Measurements from ENCODE around the gene SELE.

The SELE gene

GRCh38 chr1:169681140-169681539 lies 52.7 kb downstream of the SELE start:
- no peak for DNase-seq

GRCh38 chr1:169680377-169681019 lies 53.4 kb downstream of the SELE start:
- no peak for DNase-seq

- DNase-seq, result no peak
Measured at GRCh38 chr1:169679692-169680091, 54.2 kb downstream of the SELE start.

- DNase-seq, result no peak
Measured at GRCh38 chr1:169676001-169676400, 57.9 kb downstream of the SELE start.

Measured in GOT3 (cell line).